Muscle layer of duodenum (tissue), 2 donors: ENCODE data around the gene PCDH19.

Experiments
- H3K27ac ChIP-seq: one replicate; pipeline ENCODE4 v1.7.0; 2013; ENCODE audit warnings: mild to moderate bottlenecking, low read length
- H3K27me3 ChIP-seq: one replicate; pipeline ENCODE4 v1.7.0; 2013; ENCODE audit warnings: low read depth, mild to moderate bottlenecking, control low read depth, low read length
- H3K36me3 ChIP-seq, 2 donors: one replicate each; pipeline ENCODE4 v1.7.0; 2013; ENCODE audit warnings: low read length in 2 of 2, control low read depth in 1 of 2, mild to moderate bottlenecking in 1 of 2; ENCODE audit not compliant: insufficient read depth in 2 of 2, control insufficient read depth in 1 of 2
- H3K4me1 ChIP-seq, 2 donors: one replicate each; pipeline ENCODE4 v1.7.0; 2013; ENCODE audit warnings: low read length in 2 of 2, mild to moderate bottlenecking in 2 of 2, control low read depth in 1 of 2, moderate library complexity in 1 of 2; ENCODE audit not compliant: insufficient read depth in 2 of 2, control insufficient read depth in 1 of 2
- H3K4me3 ChIP-seq, 2 donors: one replicate each; pipeline ENCODE4 v1.7.0; 2013; ENCODE audit warnings: low read length in 2 of 2, low read depth in 1 of 2, mild to moderate bottlenecking in 1 of 2
- H3K9me3 ChIP-seq, 2 donors: one replicate each; pipeline ENCODE4 v1.7.0; 2013; ENCODE audit warnings: low read length in 2 of 2, control low read depth in 1 of 2, mild to moderate bottlenecking in 1 of 2; ENCODE audit not compliant: control insufficient read depth in 1 of 2
- donor health status: healthy.

The PCDH19 gene

DNA sequence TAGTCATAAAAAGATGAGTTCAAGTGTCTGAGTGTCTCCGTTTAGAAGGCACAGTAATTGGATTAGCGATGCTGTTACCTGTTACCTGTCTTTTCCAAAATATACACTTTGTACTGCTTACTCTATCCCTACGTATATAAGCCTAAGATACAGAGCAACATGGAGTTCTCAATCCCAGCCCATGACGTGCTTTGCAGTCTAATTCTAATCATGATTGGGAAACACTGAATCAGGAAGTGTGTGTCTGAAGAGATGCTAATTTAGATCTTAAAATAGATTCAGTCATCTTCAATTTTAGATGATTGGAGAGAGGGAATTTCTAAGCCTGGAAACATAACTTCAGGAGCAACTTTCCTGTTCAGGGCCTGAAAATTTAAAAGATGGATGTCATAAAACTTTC is 115.1 kb downstream of the PCDH19 start:
- no peak overlapping the region for H3K4me3 ChIP-seq
- no peaks in the 10 kb centered on the region for H3K4me1 ChIP-seq
- no peaks in the 10 kb centered on the region for H3K27me3 ChIP-seq
- H3K36me3 ChIP-seq, result no peaks in the 10 kb centered on the region
- H3K9me3 ChIP-seq, result no peaks in the 10 kb centered on the region
- no peak overlapping the region for H3K27ac ChIP-seq

DNA sequence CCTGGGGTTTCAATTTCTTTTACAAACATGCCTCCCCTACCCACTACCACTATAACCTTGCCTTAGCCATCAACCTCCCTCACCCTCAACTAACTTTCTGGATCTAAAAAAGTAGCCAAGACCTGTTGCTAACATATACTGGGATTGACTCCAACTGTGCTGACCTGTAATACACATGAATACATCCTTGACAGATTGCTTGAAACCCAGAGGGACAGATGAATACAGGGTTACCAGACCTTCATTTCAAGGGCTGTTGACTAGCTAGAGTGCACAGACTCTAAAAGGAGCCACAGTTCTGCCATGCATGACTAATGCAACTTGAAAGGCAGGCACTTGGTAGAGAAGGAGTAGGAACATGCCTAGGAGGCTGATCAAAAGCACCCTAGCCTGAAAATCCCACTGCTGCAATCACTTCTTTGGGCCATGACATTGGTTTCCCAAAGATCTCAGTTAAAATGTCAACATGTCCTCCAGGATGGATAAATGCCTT is 121.0 kb downstream of the PCDH19 start:
- H3K4me1 ChIP-seq, result no peaks in the 10 kb centered on the region
- no peaks in the 10 kb centered on the region for H3K36me3 ChIP-seq
- no peak overlapping the region for H3K4me3 ChIP-seq
- H3K9me3 ChIP-seq, result no peaks in the 10 kb centered on the region
- no peaks in the 10 kb centered on the region for H3K27me3 ChIP-seq
- H3K27ac ChIP-seq, result no peak overlapping the region

DNA sequence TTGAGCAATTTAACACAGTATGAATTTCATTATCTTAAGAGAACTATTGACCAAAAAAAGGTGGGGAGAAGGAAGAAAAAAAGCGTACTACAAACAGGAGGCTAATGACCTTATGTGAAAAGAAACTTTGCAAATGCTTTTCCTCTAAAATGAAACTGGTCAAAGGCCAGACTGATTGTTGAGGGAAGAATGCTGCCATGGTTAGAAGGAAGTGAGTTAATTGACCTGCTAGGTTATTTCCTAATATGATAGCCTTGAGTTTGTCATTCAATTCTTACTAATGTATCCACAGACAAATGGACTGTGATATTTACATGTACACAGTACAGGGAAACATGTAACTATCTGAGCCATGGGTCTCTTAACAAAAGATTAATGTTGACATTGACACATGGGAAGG is 132.8 kb downstream of the PCDH19 start:
- Histone ChIP-seq H3K27ac (no peak overlapping the region), H3K36me3 (no peaks in the 10 kb centered on the region), H3K9me3 (no peaks in the 10 kb centered on the region), H3K27me3 (no peaks in the 10 kb centered on the region), H3K4me1 (no peaks in the 10 kb centered on the region), H3K4me3 (no peak overlapping the region)

DNA sequence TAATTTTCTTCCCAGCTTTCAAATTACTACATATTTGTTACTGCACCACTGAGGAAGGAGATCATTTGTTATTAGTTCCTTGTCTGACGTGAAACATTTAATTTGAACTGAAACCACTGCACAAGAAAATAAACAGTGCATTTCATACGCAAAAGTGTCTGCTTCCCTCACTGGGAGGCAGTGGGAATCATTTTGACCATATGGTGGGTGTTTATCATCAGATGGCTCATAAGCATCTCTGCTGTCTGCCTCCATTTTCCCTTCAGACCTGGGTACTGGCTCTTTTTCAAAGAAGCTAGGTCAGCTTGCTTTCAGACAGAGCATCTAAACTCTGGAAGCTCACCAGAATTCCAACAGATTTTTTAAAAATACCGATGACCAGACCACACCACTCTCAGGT is 135.2 kb downstream of the PCDH19 start:
- Histone ChIP-seq H3K27ac (no peak overlapping the region), H3K9me3 (no peaks in the 10 kb centered on the region), H3K4me3 (no peak overlapping the region), H3K4me1 (no peaks in the 10 kb centered on the region), H3K27me3 (no peaks in the 10 kb centered on the region), H3K36me3 (no peaks in the 10 kb centered on the region)

DNA sequence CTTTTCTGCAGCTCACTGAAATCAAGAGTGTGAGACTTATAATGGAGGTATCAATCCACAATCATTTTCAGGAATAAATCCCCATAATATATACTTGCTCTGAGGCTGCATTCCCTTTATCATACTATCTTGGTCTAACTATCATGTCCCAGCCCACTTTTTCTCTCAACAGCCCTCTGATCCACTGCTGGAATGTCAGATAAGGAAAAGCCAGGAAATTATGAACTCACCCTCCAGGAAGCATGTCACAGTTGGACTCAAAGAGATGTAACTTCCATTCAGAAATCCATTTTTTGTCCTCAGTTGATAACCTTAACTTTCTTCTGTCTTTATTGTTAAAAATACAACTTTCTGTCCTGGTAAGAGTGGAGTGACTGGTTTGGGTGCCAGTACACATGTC is 144.9 kb downstream of the PCDH19 start:
- Histone ChIP-seq H3K27me3 (no peaks in the 10 kb centered on the region), H3K9me3 (no peaks in the 10 kb centered on the region), H3K36me3 (no peaks in the 10 kb centered on the region), H3K27ac (no peak overlapping the region), H3K4me1 (no peaks in the 10 kb centered on the region), H3K4me3 (no peak overlapping the region)

DNA sequence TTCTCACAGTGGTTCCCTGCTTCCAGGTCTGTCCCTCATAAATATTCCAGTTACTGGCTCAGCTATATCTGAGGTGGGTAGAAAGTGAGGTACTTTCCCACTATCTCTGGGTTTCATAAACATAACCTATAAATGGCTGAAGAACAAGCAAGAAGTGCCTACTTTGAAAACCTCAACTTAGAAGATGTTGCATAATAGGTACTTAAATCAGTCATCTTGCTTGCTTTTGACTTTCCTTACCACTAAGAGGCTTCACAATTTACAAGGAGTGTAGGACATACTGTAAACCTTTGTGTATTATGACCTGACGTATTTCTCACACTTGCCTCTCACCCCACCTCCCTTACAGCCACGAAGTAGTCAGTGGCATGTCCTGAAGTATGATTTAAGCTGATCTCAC is 145.9 kb downstream of the PCDH19 start:
- Histone ChIP-seq H3K36me3 (no peaks in the 10 kb centered on the region), H3K27ac (no peak overlapping the region), H3K4me3 (no peak overlapping the region), H3K27me3 (no peaks in the 10 kb centered on the region), H3K4me1 (no peaks in the 10 kb centered on the region), H3K9me3 (no peaks in the 10 kb centered on the region)

DNA sequence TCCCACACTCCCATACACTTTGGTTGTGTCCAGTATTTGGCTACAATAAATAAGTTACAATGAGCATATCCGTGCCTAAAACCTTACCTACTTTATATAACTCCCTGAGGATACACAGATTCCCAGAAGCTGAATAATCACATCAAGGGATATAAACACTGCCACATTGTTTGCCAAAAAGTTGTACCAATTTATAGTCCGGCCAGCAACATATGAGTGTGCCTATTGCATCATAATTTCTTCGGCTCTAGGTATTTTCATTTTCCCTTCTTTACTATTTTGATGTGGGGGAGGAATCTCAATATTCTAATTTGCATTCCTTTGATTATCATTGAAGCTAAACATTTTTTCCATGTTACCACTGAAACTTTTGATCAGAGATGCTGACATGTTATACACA is 146.4 kb downstream of the PCDH19 start:
- H3K27me3 ChIP-seq, result no peaks in the 10 kb centered on the region
- no peaks in the 10 kb centered on the region for H3K9me3 ChIP-seq
- H3K27ac ChIP-seq, result no peak overlapping the region
- no peaks in the 10 kb centered on the region for H3K36me3 ChIP-seq
- no peak overlapping the region for H3K4me3 ChIP-seq
- H3K4me1 ChIP-seq, result no peaks in the 10 kb centered on the region

DNA sequence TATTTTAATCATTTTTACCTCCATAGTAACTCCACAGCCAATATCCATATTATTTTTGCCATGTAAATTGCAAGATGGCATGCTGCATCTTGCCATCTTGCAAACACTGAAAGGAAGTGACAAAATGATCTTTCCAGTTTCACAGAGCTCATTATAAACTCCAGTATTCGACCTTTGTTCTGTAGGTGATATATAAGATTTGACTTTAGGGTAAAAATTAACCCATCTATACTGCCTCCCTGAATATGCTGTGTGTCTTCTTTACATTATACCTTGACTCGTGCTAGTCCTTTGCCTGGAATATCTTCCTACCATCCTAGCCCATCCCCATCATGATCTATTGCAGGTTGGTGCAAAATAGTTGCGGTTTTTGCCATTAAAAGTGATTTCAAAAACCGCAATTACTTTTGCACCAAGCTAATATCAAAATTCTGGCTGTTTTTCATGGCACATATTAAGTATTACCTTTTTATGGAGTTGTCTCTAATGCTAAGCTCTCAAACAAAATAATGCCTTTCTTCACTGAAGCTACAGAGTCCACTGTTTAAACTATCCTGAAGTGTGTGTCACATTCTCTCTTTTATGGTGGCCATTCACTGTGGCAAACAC is 161.1 kb downstream of the PCDH19 start:
- Histone ChIP-seq H3K27me3 (no peaks in the 10 kb centered on the region), H3K4me1 (no peaks in the 10 kb centered on the region), H3K4me3 (no peak overlapping the region), H3K27ac (no peak overlapping the region), H3K9me3 (no peaks in the 10 kb centered on the region), H3K36me3 (no peaks in the 10 kb centered on the region)

DNA sequence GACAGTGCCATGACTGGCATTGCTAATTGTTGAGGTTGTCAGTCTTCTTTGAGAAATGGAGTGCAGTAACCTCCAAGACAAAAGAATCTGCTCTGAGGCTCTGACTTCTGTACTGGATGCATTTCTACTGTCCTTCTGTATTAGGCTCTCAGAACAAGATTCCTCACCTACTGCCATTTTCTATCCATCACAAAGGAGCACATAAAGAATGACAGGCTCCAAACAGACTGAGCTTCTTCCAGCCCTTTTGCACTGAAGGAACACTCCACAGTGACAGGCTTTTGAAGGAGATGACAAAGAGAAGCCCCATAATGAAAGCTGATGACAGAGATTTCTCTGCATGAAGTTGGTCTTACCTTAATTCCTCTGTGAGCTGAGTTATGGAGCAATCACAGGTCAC is 162.2 kb downstream of the PCDH19 start:
- H3K4me1 ChIP-seq, result no peaks in the 10 kb centered on the region
- no peak overlapping the region for H3K27ac ChIP-seq
- no peaks in the 10 kb centered on the region for H3K36me3 ChIP-seq
- no peak overlapping the region for H3K4me3 ChIP-seq
- H3K27me3 ChIP-seq, result no peaks in the 10 kb centered on the region
- no peaks in the 10 kb centered on the region for H3K9me3 ChIP-seq

DNA sequence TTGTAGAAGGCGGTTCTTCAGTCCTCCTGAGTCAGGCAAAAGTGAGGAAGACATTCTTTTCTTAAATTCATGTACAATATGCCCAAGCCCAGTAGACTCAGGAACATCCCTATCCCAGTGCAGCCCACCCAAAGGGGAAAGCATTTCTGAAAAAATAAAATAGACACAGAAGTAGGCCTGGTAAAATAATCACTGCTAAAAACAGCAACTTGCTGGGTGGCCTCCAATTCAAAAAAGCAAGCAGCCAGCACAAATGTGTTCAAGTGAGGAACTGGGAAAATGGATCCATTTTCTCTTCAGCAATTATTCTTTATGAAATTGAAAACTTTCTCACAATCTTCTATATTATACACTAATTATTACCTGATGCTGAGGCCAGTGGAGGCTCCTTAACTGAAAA is 165.4 kb downstream of the PCDH19 start:
- H3K27me3 ChIP-seq, result no peaks in the 10 kb centered on the region

More for the DNA sequence above, 165.4 kb downstream of the PCDH19 start:
- no peak overlapping the region for H3K27ac ChIP-seq
- no peak overlapping the region for H3K4me3 ChIP-seq
- H3K4me1 ChIP-seq, result no peaks in the 10 kb centered on the region
- no peaks in the 10 kb centered on the region for H3K36me3 ChIP-seq
- H3K9me3 ChIP-seq, result no peaks in the 10 kb centered on the region
